GM19025 (cell line): ENCODE data around the gene HTATIP2.
"Not testable (repeated sequence)": the region's sequence is repeated elsewhere in the genome, so short reads cannot be mapped to it uniquely, and the experiment has no call there.

Experiments
- ATAC-seq: cut with Tn5 transposase; IDR thresholded peaks from one replicate; pipeline ENCODE4 v1.9.1; 2021; ENCODE audit warnings: mild to moderate bottlenecking, low read depth, moderate library complexity; ENCODE audit not compliant: unreplicated experiment

HTATIP2 gene

DNA sequence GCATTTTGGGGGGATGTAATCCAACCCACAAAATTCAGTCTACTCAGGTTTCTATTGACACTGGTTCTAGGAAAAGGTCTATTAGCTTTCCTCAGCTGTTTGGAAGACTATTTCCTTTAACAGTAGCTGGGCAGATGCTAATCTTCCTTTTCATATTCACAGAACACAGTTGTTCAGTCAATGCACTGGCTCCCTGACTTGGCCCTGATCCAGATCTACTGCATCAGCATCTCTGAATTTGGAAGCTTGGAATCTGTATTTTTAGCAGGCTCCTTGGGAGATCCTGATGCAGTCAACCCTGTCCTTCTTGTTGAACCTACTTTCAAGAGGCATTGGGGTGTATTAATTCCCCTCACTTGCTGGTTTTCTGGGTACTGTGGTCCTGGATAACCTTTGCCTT lies 6.3 kb downstream of the HTATIP2 start:
- no peak for ATAC-seq

DNA sequence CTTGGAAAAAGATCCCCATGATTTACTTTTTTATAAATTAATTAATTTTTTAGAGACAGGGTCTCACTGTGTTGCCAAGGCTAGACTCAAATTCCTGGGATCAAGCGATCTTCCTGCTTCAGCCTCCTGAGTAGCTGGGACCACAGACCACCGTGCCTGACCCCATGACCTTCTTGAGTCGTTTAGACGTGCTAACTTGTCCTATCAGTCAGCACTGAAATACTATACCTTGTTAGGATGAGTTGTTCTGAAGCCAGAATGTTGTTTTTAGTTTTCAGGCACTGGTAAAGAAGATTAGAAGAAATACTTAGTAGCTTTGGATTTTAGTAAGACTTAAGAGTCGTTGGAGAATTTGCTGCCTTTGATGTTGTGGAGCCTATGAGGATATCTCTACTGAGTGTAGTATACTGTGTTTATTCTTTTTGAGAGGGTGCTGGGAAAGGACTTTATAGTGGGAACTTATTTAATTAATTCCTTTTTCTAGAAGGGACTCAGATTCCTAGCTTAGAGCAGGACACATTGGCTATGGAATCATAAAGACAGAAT lies 8.6 kb downstream of the HTATIP2 start:
- ATAC-seq = no peak

DNA sequence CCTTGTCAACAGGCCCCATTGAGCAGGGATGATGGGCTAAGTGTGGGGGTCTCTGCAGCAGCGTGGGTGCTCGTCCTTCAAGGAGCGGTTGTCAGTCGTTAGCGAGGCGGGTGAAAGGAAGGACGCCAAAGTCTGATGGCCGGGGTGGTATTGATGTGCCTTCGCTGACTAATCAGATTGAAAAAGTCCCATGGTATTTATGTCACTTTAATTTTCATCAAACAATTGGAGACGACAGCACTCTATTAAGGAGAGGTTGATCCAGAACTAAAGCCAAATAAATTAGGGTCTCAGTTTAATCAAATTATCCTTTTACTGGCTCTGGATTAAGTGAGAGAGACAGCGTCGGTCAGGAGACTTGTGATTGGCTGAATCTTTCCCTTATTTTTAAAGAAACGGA lies 9.6 kb downstream of the HTATIP2 start:
- ATAC-seq = no peak

DNA sequence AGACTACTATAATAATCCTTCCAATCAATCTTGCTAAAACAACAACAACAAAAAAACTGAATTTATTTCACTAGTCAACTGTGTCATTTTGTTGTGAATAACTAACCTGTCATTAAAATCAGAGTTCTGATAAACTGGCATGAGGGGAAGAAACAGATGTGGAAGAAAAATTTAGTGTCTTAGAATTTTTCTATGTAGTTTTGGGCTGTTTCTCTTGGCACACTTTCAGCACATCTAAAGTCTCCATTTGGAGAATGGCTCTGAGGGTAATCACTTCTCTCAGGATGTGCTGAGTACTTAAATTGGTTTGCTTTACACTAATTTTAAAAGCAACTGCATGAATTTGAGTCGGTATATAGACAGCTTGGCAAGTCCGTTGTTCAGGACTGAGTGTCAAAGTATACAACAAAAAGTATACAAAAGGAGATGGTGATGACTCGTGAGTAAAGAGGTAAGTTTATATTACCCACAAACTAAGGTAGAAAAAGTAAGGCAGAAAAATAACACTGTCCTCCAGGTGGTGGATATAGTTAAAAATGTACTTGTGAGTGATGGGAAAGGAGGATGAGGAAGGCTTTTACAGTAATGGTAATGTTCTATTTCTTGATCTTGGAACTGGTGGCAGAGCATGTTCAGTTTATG lies 10.2 kb downstream of the HTATIP2 start:
- no peak for ATAC-seq

DNA sequence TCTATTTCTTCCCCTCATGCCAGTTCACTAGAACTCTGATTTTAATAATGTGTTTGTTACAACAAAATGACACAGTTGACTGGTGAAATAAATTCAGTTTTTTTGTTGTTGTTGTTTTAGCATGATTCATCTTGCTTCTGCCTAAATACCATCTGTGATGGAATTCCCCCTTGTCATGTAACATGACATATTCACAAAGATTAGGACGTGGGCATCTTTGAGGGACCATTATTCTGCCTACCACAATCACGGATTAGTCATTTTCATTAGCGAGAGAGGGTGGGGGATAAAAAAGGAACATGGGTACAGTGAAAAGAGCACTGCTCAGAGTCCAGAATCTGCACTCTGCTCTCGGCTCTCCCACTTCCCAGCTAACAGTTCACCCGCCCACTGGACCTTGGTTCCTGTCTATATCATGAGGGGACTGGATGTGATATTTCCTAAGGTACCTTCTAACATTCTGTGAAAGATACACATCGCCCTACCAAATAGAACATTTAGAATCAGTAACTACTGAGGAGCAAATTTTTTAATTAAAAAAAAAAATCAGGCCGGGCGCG lies 11.3 kb downstream of the HTATIP2 start:
- ATAC-seq = no peak

DNA sequence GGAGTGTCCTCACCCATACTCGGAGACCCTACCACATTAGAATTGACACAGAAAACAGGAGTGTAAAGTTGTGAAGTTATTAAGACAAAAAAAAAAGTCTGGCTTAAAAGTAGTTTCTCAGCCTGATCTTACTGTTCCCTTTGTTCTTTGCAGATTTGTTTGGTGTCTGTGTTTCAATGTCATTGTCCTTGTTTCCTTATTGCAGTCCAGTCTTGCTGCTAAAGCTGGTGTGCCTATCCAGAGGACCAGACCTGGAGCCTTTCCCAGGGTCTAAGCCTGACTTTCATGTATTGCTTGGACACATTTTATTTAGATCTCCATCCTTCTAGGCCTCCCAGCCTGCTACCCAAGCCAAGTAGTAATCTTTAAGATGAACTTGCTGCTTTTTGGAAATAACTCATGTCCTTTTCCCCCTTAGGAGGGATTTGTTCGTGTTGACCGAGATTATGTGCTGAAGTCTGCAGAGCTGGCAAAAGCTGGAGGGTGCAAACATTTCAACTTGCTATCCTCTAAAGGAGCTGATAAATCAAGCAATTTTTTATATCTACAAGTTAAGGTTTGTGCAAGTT lies 12.7 kb downstream of the HTATIP2 start:
- ATAC-seq = no peak

DNA sequence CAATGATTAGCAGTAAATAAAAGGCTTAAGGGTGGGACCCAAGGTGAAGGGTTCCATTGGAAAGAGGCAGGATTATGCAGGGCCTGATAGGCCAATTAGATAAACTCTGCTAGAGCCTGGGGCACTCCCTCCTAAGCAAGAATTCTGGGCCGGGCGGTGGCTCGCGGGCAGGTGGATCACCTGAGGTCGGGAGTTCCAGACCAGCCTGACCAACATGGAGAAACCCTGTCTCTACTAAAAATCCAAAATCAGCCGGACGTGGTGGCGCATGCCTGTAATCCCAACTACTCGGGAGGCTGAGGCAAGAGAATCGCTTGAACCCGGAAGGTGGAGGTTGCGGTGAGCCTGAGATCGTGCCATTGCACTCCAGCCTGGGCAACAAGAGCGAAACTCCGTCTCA lies 22.5 kb downstream of the HTATIP2 start:
- ATAC-seq = not testable (repeated sequence)

DNA sequence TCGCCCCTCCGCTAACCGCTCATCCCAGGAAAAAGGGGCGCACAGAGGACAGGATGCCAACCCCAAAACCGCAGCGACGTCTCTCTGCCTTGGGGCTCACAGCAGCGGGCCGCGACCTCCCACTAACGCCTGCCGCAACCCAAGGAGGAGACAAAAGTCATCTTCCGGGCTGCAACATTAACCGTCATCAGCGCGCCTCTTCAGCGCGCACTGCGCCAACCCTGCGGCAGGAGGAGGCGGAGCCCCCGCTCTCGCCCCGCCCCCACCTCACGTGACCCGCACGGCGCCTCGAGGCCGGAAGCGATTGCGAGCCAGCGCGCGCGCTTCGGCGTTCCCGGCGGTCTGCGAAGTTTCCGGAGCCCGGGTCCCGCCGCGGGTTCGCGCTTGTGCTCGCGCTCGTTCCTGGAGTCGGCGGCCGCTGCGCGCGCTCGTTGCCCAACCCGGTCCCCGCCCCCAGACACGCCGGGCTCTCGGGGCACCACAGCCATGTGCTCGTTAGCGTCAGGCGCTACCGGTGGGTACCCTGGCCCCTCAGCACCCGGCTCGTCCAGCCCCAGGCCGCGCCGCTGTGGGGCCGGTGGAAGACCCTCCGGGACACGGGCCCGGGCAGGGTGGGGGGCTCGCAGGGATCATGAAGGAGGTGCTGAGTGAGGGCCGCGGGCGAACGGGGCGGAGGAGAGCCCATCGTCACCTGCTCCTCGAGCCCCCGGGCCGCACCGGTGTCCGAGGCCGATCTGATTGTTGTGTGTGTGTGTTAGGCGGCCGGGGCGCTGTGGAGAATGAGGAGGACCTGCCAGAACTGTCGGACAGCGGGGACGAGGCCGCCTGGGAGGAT lies 24.0 kb downstream of the HTATIP2 start, which contains the start of gene PRMT3:
PRMT3 (plus strand) TSS at position 456 of the 835 bp plus-strand sequence; CDS start at position 487, 31 bp downstream.
- peak; percentile 79 for ATAC-seq

DNA sequence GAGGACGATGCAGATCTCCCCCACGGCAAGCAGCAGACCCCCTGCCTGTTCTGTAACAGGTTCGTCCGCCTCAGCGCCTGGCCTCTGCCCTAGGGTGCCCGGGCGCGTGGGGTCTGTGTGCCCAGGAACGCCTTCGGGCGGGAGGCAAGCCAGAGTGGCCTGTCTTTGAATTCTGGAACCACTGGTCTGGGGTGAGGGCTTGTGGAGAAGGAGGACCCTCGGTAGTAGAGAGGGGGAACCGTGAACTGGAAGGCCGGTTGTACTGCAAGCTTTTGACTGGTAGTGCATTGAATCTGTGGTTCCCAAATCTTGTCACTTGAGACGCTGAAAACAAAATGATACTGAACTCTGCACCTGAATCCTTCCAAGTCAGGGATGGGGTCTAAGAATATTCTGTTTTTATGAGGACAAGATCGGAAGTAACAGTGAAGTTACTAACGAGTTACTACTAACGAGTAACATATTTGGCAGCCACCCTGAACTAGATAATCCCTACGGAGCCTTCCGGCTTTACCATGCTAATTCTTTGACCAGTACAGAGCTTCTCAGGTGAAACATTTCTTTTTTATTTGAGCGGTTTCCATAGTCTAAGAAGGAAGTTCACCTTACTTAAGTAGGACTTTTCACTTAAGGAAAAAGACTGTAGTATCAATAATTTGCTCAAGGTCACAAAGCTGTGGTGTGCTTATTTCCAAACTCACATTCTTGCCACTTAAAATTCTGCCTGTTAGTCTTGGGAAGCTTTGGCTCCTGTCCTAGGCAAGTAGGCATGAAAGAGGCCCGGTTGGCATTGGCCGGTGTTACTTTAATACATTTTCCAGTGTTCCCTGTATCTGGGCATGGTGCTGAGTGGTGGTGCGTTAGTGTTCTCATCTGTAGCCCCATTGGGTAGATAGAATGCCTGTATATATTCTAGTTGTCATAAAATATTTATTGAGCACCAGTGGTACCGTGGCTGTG lies 24.9 kb downstream of the HTATIP2 start:
- no peak for ATAC-seq

DNA sequence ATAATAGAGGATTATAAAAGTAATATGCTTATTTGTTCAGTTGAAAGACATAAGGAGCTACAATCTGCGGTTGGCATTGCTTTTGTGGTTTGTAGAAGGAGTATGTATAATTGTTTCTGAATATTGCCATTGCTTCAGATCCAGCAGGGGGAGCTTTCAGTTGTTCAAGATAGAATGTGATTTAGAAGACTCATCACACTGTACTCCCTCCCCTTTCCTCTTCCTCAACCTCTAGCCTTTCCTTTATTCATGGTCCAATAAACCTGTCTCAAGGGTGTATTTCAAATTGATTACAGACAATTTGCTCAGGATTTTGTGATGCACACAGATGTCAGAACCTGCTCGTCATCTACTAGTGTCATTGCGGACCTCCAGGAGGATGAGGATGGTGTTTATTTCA lies 33.8 kb downstream of the HTATIP2 start:
- ATAC-seq = peak; percentile 58

DNA sequence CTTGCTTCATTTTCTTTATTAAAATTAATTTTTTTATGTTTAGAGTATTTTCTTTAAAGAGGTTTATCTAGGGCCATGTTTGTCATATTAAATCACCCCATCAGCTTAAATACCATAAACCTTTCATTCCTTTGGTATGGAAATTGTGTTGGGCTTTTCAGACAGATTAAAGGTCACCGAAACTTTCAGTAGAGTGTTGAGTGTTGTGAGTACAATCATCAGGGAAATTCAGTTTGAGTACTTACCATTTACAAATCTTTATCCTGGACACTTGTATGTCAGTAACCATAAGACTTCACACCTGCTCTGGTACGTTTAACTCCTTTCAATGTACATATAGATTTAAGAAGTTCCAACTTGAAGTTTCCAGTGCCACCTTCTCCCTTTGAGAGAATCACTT lies 36.0 kb downstream of the HTATIP2 start:
- no peak for ATAC-seq

DNA sequence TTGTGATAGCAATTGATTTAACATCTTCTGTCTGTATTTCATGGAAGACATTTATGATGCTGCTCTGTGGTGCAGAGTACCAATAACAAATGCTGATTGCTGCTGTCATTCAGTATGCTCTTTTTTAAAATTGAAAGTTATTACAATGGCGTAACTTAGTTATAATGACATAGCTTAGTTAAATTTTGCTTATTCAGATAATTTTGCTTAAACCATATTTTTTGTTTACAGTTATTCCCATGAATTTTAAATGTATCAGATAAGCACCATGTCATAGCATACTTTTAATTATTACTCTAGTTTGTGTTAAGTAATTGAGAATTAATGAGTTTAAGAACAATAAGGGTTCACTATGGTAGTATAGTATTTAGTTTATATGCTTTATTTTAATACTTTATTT lies 39.5 kb downstream of the HTATIP2 start:
- ATAC-seq = no peak

DNA sequence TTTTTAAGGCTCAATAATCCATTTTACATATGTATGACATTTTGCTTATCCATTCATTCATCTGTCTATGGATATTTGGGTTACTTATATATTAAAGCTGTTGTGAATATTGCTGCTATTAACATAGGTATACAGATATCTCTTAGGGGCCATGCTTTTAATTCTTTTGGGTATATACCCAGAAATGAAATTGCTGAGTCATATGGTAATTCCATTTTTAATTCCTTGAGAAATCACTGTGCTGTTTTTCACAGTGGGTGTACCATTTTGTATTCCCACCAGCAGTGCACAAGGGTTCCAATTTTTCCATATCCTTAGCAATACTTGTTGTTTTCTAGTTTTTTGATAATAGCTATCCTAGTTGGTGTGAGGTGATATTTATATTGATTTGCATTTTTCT lies 43.0 kb downstream of the HTATIP2 start:
- ATAC-seq = no peak

DNA sequence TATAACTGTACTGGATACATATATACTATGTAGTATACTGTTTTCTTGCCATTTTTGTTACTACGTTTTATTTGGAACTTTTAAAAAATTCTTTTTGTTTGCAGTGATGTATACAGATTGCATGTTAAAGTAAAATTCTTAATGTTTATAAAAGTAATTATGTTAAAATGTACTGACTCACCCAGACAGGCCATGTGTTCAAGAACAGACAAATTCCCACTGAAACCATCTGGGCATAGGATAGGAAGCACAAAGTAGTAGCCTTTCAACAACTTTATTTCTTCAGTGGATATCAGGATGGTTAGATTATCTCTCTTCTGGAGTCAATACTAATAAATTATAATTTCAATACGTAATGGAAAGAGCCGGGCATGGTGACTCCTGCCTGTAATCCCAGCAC lies 43.8 kb downstream of the HTATIP2 start:
- ATAC-seq = no peak

DNA sequence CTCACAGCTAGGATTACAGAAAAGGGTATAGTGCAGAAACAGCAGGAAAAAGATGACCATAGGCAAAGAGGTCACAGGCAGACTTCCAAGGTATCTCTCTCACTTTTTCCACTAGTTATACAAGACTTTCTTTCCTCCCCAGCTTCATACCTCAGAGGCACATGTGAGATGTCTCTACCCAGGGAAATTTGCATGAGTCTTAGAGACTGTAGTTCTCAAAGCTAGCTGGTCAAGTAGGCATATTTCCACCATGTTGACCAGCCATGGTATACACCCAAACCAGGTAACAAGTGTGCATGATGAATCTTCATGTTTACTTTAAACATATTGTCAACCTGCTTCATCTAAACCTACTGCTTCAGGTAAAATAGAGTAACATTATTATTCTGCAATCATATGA lies 51.9 kb downstream of the HTATIP2 start:
- ATAC-seq = no peak

DNA sequence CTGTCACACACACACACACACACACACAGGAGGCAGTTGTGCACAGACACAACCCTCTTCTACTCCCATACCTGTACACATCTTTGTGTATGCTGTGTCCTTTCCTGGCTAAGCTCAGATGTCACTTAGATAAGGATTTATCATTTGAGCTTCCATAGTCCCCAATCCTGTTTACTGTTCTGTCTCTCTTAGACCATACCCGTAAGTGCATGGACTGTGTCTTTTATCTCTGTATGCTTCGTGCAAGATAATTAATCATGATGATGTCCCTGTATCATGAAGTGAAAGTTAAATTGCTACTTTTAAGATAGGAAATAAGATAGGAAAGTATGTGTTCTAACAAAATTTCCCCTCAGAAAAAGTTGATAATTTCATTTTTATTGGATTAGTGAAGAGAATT lies 54.3 kb downstream of the HTATIP2 start:
- no peak for ATAC-seq

DNA sequence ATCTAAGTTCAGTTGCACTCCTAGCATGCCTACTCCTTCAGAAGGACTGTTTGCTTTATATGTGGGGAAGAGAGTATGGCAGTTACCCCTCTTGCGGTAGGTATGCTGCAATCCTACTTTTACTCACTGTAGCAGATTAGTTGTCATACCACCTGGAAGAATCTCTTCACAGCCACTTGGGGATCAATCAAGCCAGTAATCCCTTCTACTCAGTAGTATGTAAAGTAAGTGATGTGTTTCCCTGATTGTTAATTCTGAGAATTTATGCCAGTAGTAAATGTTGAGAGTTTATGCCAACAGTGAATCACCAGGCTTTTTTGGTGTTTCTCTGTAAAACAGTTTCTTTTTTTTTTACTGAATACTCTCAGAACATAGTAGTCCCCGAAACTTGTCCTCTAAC lies 58.4 kb downstream of the HTATIP2 start:
- ATAC-seq = no peak

DNA sequence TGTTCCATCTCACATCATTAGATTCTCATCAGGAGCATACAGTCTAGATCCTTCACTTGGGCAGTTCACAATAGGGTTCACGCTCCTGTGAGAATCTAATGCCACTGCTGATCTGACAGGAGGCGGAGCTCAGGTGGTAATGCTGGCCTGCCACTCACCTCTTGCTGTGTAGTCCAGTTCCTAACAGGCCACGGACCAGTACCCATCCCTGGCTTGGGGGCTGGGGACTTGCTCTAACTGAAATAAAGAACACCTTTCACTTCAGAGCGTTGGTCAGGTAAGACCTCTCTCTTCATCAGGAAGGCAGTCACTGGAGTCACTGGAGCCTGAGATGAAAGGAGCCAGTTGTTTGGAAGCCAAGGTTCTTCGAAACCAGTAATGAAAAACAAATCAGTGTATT lies 65.7 kb downstream of the HTATIP2 start:
- ATAC-seq = no peak
